Activated CD8-positive, alpha-beta T cell treated with anti-CD3 and anti-CD28 coated beads, Interleukin-2, amount 10 ng/mL, durations not matched to agents 7 days and 5 days (primary cell): ENCODE results near the gene RPS6KB2. TPM values are rescaled to one million over a fixed set of nuclear protein-coding genes. Genes with fewer than 3 reads are reported as not detected.

Experiments
- ATAC-seq: fragments of 150-1000 bp; cut with Tn5 transposase; one replicate; pipeline ENCODE4 v1.10.0; 2021; ENCODE audit warnings: moderate library complexity
- CTCF ChIA-PET: fragments of 350-600 bp; sonication (Branson Sonifier 250); formaldehyde crosslinking; loops from one replicate; lab custom pipeline; 2021; ENCODE audit warnings: antibody characterized with exemption; lab: Charles Lee
- POLR2A ChIA-PET: fragments of 350-600 bp; sonication (Branson Sonifier 250); formaldehyde crosslinking; loops from one replicate; lab custom pipeline; 2021; ENCODE audit warnings: antibody characterized with exemption; lab: Charles Lee
- DNase-seq: peaks from one replicate; pipeline ENCODE4 v3.0.0-alpha.2; 2020
- H3K27ac Mint-ChIP-seq: one replicate; pipeline ENCODE4 v1.8.0; 2021; ENCODE audit warnings: mild to moderate bottlenecking, mixed read lengths
- H3K27me3 Mint-ChIP-seq: one replicate; pipeline ENCODE4 v1.8.0; 2021; ENCODE audit warnings: low read depth, mixed read lengths
- H3K36me3 Mint-ChIP-seq: one replicate; pipeline ENCODE4 v1.8.0; 2021; ENCODE audit warnings: low read depth, mixed read lengths
- H3K4me1 Mint-ChIP-seq: one replicate; pipeline ENCODE4 v1.8.0; 2021; ENCODE audit warnings: low read depth, mixed read lengths
- H3K4me3 Mint-ChIP-seq: one replicate; pipeline ENCODE4 v1.8.0; 2021; ENCODE audit warnings: mild to moderate bottlenecking, mixed read lengths
- H3K9me3 Mint-ChIP-seq: one replicate; pipeline ENCODE4 v1.8.0; 2022; ENCODE audit warnings: mixed read lengths; ENCODE audit not compliant: insufficient read depth
- total RNA-seq, 2 experiments: library from RNA; stranded (reverse); gene quantifications; one replicate each; pipeline ENCODE4 v1.2.3, GENCODE V29; 2021

Gene RPS6KB2
- total RNA-seq, 2 experiments from 2014 or later = 64.0 to 66.9 TPM

- Mint-ChIP-seq H3K27me3 (no peaks in the 10 kb centered on the region), H3K9me3 (no peaks in the 10 kb centered on the region), H3K4me3 (peak within 1 kb of the TSS; percentile 84), H3K27ac (peak within 1 kb of the TSS; percentile 96), H3K36me3 (peaks cover 76% of the 10 kb centered on the region), H3K4me1 (peaks cover 61% of the 10 kb centered on the region)
- DNase-seq (peak; percentile 87), ATAC-seq (peak; percentile 41)
- ChIA-PET POLR2A (interaction anchor here (0.6 to 8.9 kb wide), 31 partner anchors 8 to 377 kb away, joined by 3 to 109 read pairs (median 6); partner anchors contain the start of genes AIP, CABP4, CDK2AP2 and GPR152), CTCF (interaction anchor here (0.7 to 3.0 kb wide), 26 partner anchors 9 to 689 kb away, joined by 3 to 21 read pairs (median 6); partner anchors contain the start of genes AIP, CDK2AP2, PITPNM1 and POLD4)
These were observed 9.0 kb downstream of the RPS6KB2 start, which contains the start of gene PTPRCAP for GRCh38 chr11:67437082-67437808. PTPRCAP (minus strand) TSS chr11:67437682; CDS start chr11:67437619, 63 bp downstream.

GRCh38 chr11:67437809-67438157 is 9.5 kb downstream of the RPS6KB2 start:
- Mint-ChIP-seq H3K4me1 (peaks cover 61% of the 10 kb centered on the region), H3K4me3 (peak overlapping the region; percentile 84), H3K9me3 (no peaks in the 10 kb centered on the region), H3K27me3 (no peaks in the 10 kb centered on the region), H3K27ac (peak overlapping the region; percentile 96), H3K36me3 (peaks cover 72% of the 10 kb centered on the region)
- ChIA-PET POLR2A (interaction anchor here (1.0 to 8.9 kb wide), 26 partner anchors 7 to 199 kb away, joined by 3 to 109 read pairs (median 8); partner anchors contain the start of genes AIP, CABP4, CDK2AP2 and GPR152), CTCF (interaction anchor here (0.7 to 3.0 kb wide), 22 partner anchors 9 to 689 kb away, joined by 3 to 21 read pairs (median 6); partner anchors contain the start of genes PITPNM1, POLD4, PPP1CA and RAD9A)
- DNase-seq (no peak), ATAC-seq (no peak)

GRCh38 chr11:67438158-67438902 is 10.0 kb downstream of the RPS6KB2 start:
- Mint-ChIP-seq H3K27ac (peak overlapping the region; percentile 96), H3K27me3 (no peaks in the 10 kb centered on the region), H3K4me3 (peak overlapping the region; percentile 84), H3K4me1 (peaks cover 58% of the 10 kb centered on the region), H3K36me3 (peaks cover 67% of the 10 kb centered on the region), H3K9me3 (no peaks in the 10 kb centered on the region)
- peak; percentile 63 for ATAC-seq
- ChIA-PET CTCF (interaction anchor here (0.8 to 3.0 kb wide), 25 partner anchors 10 to 191 kb away, joined by 3 to 21 read pairs (median 6); partner anchors contain the start of genes PITPNM1, POLD4, PPP1CA and RAD9A), POLR2A (interaction anchor here (1.0 to 8.9 kb wide), 24 partner anchors 8 to 200 kb away, joined by 3 to 109 read pairs (median 9); partner anchors contain the start of genes AIP, CABP4, CDK2AP2 and GPR152)
- peak; percentile 90 for DNase-seq

- peak overlapping the region; percentile 84 for H3K4me3 Mint-ChIP-seq
- no peaks in the 10 kb centered on the region for H3K9me3 Mint-ChIP-seq
These were observed 11.3 kb downstream of the RPS6KB2 start for GRCh38 chr11:67439321-67440228.

GRCh38 chr11:67440229-67441097 is 12.2 kb downstream of the RPS6KB2 start:
- Mint-ChIP-seq H3K27me3 (no peaks in the 10 kb centered on the region), H3K9me3 (no peaks in the 10 kb centered on the region), H3K27ac (peak overlapping the region; percentile 96), H3K36me3 (peaks cover 48% of the 10 kb centered on the region), H3K4me3 (peak overlapping the region; percentile 84), H3K4me1 (peaks cover 60% of the 10 kb centered on the region)
- ChIA-PET CTCF (interaction anchor here (2.2 kb wide), 1 partner anchor 33 kb away, joined by 7 read pairs; no protein-coding TSS in a partner anchor), POLR2A (interaction anchor here (0.7 to 8.9 kb wide), 7 partner anchors 10 to 44 kb away, joined by 3 to 84 read pairs (median 4); partner anchors contain the start of genes AIP and TBC1D10C)
- DNase-seq = no peak
- no peak for ATAC-seq

More at GRCh38 chr11:67439321-67440228, 11.3 kb downstream of the RPS6KB2 start:
- POLR2A ChIA-PET = interaction anchor here (0.6 to 8.9 kb wide), 13 partner anchors 8 to 174 kb away, joined by 3 to 109 read pairs (median 15); partner anchors contain the start of genes AIP, GPR152, PITPNM1 and PPP1CA
- Mint-ChIP-seq H3K4me1 (peaks cover 56% of the 10 kb centered on the region), H3K27ac (peak overlapping the region; percentile 96), H3K27me3 (no peaks in the 10 kb centered on the region), H3K36me3 (peaks cover 55% of the 10 kb centered on the region)
- CTCF ChIA-PET = interaction anchor here (0.8 to 3.0 kb wide), 10 partner anchors 19 to 94 kb away, joined by 3 to 21 read pairs (median 4); partner anchors contain the start of genes TBC1D10C and TMEM134
- DNase-seq (peak; percentile 61), ATAC-seq (no peak)

- peaks cover 65% of the 10 kb centered on the region for H3K4me1 Mint-ChIP-seq
- H3K27me3 Mint-ChIP-seq = no peaks in the 10 kb centered on the region
- H3K27ac Mint-ChIP-seq = peak overlapping the region; percentile 96
- no peaks in the 10 kb centered on the region for H3K9me3 Mint-ChIP-seq
- ATAC-seq = no peak
- H3K4me3 Mint-ChIP-seq = peak overlapping the region; percentile 5
- ChIA-PET CTCF (no interaction called here), POLR2A (interaction anchor here (0.7 to 1.8 kb wide), 6 partner anchors 9 to 44 kb away, joined by 3 to 5 read pairs (median 4); partner anchors contain the start of gene TBC1D10C)
- no peak for DNase-seq
- peaks cover 42% of the 10 kb centered on the region for H3K36me3 Mint-ChIP-seq
These were observed 12.8 kb downstream of the RPS6KB2 start for GRCh38 chr11:67441098-67441563.

GRCh38 chr11:67441731-67442351 is 13.5 kb downstream of the RPS6KB2 start:
- ChIA-PET CTCF (no interaction called here), POLR2A (interaction anchor here (0.9 to 1.8 kb wide), 3 partner anchors 8 to 33 kb away, joined by 3 to 5 read pairs (median 4); no protein-coding TSS in a partner anchor)
- no peaks in the 10 kb centered on the region for H3K27me3 Mint-ChIP-seq
- peaks cover 36% of the 10 kb centered on the region for H3K36me3 Mint-ChIP-seq
- H3K9me3 Mint-ChIP-seq = no peaks in the 10 kb centered on the region
- DNase-seq = no peak
- peaks cover 67% of the 10 kb centered on the region for H3K4me1 Mint-ChIP-seq
- peak overlapping the region; percentile 58 for H3K4me3 Mint-ChIP-seq
- peak overlapping the region; percentile 68 for H3K27ac Mint-ChIP-seq
- ATAC-seq = no peak

- Mint-ChIP-seq H3K36me3 (peaks cover 28% of the 10 kb centered on the region), H3K27ac (peak overlapping the region; percentile 81), H3K9me3 (no peaks in the 10 kb centered on the region), H3K27me3 (peaks cover 2% of the 10 kb centered on the region), H3K4me1 (peaks cover 67% of the 10 kb centered on the region), H3K4me3 (peak overlapping the region; percentile 58)
- no peak for ATAC-seq
- POLR2A ChIA-PET = no interaction called here
- CTCF ChIA-PET = no interaction called here
- no peak for DNase-seq
These were observed 14.5 kb downstream of the RPS6KB2 start for GRCh38 chr11:67442504-67443404.
